ENCODE data around the gene B3GNT5.

GRCh38 chr3:183274609-183275008 lies 21.6 kb downstream of the B3GNT5 start:
- TF ChIP-seq, protein P1, sequence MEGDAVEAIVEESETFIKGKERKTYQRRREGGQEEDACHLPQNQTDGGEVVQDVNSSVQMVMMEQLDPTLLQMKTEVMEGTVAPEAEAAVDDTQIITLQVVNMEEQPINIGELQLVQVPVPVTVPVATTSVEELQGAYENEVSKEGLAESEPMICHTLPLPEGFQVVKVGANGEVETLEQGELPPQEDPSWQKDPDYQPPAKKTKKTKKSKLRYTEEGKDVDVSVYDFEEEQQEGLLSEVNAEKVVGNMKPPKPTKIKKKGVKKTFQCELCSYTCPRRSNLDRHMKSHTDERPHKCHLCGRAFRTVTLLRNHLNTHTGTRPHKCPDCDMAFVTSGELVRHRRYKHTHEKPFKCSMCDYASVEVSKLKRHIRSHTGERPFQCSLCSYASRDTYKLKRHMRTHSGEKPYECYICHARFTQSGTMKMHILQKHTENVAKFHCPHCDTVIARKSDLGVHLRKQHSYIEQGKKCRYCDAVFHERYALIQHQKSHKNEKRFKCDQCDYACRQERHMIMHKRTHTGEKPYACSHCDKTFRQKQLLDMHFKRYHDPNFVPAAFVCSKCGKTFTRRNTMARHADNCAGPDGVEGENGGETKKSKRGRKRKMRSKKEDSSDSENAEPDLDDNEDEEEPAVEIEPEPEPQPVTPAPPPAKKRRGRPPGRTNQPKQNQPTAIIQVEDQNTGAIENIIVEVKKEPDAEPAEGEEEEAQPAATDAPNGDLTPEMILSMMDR (IDR thresholded peaks at IDR 0.05): no peak
- TF ChIP-seq, protein P2, sequence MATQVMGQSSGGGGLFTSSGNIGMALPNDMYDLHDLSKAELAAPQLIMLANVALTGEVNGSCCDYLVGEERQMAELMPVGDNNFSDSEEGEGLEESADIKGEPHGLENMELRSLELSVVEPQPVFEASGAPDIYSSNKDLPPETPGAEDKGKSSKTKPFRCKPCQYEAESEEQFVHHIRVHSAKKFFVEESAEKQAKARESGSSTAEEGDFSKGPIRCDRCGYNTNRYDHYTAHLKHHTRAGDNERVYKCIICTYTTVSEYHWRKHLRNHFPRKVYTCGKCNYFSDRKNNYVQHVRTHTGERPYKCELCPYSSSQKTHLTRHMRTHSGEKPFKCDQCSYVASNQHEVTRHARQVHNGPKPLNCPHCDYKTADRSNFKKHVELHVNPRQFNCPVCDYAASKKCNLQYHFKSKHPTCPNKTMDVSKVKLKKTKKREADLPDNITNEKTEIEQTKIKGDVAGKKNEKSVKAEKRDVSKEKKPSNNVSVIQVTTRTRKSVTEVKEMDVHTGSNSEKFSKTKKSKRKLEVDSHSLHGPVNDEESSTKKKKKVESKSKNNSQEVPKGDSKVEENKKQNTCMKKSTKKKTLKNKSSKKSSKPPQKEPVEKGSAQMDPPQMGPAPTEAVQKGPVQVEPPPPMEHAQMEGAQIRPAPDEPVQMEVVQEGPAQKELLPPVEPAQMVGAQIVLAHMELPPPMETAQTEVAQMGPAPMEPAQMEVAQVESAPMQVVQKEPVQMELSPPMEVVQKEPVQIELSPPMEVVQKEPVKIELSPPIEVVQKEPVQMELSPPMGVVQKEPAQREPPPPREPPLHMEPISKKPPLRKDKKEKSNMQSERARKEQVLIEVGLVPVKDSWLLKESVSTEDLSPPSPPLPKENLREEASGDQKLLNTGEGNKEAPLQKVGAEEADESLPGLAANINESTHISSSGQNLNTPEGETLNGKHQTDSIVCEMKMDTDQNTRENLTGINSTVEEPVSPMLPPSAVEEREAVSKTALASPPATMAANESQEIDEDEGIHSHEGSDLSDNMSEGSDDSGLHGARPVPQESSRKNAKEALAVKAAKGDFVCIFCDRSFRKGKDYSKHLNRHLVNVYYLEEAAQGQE (IDR thresholded peaks at IDR 0.05; ENCODE audit: insufficient read depth in 1 of 2, low read depth in 2 of 2, low read length in 1 of 2): no peak
- TF ChIP-seq SIN3A (IDR thresholded peaks at IDR 0.05; ENCODE audit: borderline replicate concordance, insufficient read depth, low read depth, low read length) (no peak), POLR2AphosphoS5 (IDR thresholded peaks at IDR 0.05; ENCODE audit: low read depth, low read length) (no peak)

Data from Panc1 (cell line).